Adrenal gland (tissue), 5 donors: Measurements from ENCODE around the gene SLC43A1.

ENCODE experiments used
- POLR2A ChIP-seq, 2 donors: fragments of 450-650 bp; IDR thresholded peaks; one replicate each; pipeline ENCODE4 v1.6.1; 2017; ENCODE audit warnings: antibody characterized with exemption in 2 of 2, mild to moderate bottlenecking in 2 of 2, moderate library complexity in 1 of 2
- TF ChIP-seq, protein P1 (sequence below), 6 experiments: fragments of 450-650 bp in 4 of 6; fragments of 200-600 bp in 2 of 6; sonication (generic) in 1 of 6; IDR thresholded peaks; 1 replicate in 5 of 6; 2 replicates in 1 of 6; pipeline versions ENCODE4 v1.5.1 to v1.8.0; 2016 to 2021; ENCODE audit warnings: antibody characterized with exemption in 6 of 6, mild to moderate bottlenecking in 2 of 6, moderate library complexity in 1 of 6
- donor health status: DM: no; HTN: no; CAD: no.

DNA sequence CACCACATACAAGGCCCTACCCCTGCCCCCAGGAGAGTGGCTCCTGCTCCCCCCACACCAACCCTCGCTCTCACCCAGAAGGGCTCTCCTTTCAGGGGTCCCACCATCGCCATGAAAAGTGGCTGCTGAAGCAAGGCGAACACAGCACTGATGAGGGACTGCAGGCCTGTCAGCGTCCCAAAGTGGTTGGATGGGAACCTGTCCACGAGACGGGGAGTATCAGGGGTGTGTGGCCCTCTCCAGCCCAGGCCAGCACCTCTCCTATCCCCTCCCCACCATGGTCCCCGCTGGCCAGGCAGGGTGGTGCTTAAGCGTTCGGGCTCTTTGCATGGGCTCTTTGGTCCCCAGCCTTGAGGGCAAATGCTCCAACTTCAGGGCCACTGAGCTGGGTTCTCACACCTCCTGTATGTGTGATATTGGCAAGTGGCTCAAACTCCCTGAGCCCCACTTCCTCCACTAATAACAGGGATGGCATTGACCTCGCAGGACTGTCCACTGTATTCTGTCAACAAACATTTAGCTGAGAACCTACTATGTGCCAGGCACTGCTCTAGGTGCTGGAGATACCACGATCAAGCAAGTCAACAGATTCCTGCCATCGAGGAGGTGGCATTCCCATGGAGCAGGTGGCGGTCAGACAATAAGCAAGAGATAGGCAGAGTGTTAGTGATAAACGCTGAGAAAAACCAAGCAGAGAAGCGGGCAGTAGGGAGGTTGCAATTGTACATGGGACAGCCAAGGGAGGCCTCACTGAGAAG, 28.3 kb downstream of the SLC43A1 start:
- TF ChIP-seq, protein P1, sequence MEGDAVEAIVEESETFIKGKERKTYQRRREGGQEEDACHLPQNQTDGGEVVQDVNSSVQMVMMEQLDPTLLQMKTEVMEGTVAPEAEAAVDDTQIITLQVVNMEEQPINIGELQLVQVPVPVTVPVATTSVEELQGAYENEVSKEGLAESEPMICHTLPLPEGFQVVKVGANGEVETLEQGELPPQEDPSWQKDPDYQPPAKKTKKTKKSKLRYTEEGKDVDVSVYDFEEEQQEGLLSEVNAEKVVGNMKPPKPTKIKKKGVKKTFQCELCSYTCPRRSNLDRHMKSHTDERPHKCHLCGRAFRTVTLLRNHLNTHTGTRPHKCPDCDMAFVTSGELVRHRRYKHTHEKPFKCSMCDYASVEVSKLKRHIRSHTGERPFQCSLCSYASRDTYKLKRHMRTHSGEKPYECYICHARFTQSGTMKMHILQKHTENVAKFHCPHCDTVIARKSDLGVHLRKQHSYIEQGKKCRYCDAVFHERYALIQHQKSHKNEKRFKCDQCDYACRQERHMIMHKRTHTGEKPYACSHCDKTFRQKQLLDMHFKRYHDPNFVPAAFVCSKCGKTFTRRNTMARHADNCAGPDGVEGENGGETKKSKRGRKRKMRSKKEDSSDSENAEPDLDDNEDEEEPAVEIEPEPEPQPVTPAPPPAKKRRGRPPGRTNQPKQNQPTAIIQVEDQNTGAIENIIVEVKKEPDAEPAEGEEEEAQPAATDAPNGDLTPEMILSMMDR (IDR thresholded peaks at IDR 0.05) = no peak
- no peak for TF ChIP-seq POLR2A (IDR thresholded peaks at IDR 0.05)
